ENCODE measurements around the gene PLBD1. TPM values are rescaled to one million over a fixed set of nuclear protein-coding genes. Genes with fewer than 3 reads are reported as not detected.

The PLBD1 gene
- total RNA-seq, 1 experiment from 2014 or later: 49.6 TPM

DNA sequence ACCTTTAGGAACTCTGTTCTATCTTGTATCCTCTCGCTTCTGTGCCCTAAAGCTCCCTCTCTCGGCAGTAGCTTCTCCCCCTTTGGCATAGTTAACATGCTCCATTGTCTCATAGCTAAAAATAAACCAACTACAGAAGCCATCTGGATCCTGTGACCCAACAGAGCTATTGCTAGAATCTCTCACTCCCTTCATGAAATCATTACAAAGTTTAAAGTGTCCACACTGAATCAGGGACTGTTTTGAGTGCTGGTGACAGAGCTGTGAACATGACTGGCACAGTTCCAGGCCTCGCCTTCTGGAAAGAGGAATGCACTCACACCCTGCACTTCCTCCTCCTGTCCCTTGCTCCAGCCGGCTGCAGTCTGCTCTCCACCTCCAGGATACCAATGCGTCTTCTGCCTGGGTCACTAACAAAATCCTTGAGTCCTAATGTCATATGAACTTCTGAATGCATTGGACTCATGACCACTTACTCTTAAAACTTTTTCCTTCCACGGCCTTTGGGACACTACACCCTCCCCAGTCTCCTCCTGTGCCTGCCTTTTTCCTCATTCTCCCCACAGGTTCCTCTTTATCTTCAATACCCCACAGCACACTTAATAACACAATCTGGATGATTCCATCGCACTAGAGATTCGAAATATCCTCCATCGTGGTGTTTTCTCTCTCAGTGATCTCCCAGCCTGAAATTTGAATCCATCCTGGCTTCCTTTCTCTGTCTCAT, 13.2 kb downstream of the PLBD1 start:
- Mint-ChIP-seq H3K27ac (no peak overlapping the region), H3K4me3 (no peak overlapping the region), H3K27me3 (ENCODE audit: low read depth) (no peaks in the 10 kb centered on the region), H3K9me3 (peaks cover 10% of the 10 kb centered on the region), H3K4me1 (no peaks in the 10 kb centered on the region), H3K36me3 (peaks cover 15% of the 10 kb centered on the region)
- ATAC-seq: peak; percentile 81
- POLR2A ChIA-PET: no interaction called here
- TF ChIP-seq, protein P1, sequence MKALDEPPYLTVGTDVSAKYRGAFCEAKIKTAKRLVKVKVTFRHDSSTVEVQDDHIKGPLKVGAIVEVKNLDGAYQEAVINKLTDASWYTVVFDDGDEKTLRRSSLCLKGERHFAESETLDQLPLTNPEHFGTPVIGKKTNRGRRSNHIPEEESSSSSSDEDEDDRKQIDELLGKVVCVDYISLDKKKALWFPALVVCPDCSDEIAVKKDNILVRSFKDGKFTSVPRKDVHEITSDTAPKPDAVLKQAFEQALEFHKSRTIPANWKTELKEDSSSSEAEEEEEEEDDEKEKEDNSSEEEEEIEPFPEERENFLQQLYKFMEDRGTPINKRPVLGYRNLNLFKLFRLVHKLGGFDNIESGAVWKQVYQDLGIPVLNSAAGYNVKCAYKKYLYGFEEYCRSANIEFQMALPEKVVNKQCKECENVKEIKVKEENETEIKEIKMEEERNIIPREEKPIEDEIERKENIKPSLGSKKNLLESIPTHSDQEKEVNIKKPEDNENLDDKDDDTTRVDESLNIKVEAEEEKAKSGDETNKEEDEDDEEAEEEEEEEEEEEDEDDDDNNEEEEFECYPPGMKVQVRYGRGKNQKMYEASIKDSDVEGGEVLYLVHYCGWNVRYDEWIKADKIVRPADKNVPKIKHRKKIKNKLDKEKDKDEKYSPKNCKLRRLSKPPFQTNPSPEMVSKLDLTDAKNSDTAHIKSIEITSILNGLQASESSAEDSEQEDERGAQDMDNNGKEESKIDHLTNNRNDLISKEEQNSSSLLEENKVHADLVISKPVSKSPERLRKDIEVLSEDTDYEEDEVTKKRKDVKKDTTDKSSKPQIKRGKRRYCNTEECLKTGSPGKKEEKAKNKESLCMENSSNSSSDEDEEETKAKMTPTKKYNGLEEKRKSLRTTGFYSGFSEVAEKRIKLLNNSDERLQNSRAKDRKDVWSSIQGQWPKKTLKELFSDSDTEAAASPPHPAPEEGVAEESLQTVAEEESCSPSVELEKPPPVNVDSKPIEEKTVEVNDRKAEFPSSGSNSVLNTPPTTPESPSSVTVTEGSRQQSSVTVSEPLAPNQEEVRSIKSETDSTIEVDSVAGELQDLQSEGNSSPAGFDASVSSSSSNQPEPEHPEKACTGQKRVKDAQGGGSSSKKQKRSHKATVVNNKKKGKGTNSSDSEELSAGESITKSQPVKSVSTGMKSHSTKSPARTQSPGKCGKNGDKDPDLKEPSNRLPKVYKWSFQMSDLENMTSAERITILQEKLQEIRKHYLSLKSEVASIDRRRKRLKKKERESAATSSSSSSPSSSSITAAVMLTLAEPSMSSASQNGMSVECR (CRISPR knock-in tag; IDR thresholded peaks at IDR 0.05; ENCODE audit: borderline replicate concordance): no peak
- TF ChIP-seq NR3C1 (CRISPR knock-in tag; conservative IDR thresholded peaks at IDR 0.05; ENCODE audit: low read depth) (no peak), ZNF317 (CRISPR knock-in tag; IDR thresholded peaks at IDR 0.05; ENCODE audit: borderline replicate concordance, low read depth) (no peak), KAT7 (CRISPR knock-in tag; IDR thresholded peaks at IDR 0.05; ENCODE audit: borderline replicate concordance) (no peak), MYBL2 (CRISPR knock-in tag; IDR thresholded peaks at IDR 0.05) (no peak), NFATC4 (CRISPR knock-in tag; IDR thresholded peaks at IDR 0.05) (no peak), IRF2 (CRISPR knock-in tag; IDR thresholded peaks at IDR 0.05; ENCODE audit: borderline replicate concordance, low read depth) (no peak), ZBTB21 (CRISPR knock-in tag; IDR thresholded peaks at IDR 0.05; ENCODE audit: borderline replicate concordance) (no peak), ZNF121 (CRISPR knock-in tag; IDR thresholded peaks at IDR 0.05) (no peak), NFYB (CRISPR knock-in tag; conservative IDR thresholded peaks at IDR 0.05; ENCODE audit: low read depth) (no peak)
- TF ChIP-seq, protein P2, sequence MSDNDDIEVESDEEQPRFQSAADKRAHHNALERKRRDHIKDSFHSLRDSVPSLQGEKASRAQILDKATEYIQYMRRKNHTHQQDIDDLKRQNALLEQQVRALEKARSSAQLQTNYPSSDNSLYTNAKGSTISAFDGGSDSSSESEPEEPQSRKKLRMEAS (CRISPR knock-in tag; IDR thresholded peaks at IDR 0.05): no peak
- TF ChIP-seq, protein P3, sequence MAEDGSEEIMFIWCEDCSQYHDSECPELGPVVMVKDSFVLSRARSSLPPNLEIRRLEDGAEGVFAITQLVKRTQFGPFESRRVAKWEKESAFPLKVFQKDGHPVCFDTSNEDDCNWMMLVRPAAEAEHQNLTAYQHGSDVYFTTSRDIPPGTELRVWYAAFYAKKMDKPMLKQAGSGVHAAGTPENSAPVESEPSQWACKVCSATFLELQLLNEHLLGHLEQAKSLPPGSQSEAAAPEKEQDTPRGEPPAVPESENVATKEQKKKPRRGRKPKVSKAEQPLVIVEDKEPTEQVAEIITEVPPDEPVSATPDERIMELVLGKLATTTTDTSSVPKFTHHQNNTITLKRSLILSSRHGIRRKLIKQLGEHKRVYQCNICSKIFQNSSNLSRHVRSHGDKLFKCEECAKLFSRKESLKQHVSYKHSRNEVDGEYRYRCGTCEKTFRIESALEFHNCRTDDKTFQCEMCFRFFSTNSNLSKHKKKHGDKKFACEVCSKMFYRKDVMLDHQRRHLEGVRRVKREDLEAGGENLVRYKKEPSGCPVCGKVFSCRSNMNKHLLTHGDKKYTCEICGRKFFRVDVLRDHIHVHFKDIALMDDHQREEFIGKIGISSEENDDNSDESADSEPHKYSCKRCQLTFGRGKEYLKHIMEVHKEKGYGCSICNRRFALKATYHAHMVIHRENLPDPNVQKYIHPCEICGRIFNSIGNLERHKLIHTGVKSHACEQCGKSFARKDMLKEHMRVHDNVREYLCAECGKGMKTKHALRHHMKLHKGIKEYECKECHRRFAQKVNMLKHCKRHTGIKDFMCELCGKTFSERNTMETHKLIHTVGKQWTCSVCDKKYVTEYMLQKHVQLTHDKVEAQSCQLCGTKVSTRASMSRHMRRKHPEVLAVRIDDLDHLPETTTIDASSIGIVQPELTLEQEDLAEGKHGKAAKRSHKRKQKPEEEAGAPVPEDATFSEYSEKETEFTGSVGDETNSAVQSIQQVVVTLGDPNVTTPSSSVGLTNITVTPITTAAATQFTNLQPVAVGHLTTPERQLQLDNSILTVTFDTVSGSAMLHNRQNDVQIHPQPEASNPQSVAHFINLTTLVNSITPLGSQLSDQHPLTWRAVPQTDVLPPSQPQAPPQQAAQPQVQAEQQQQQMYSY (CRISPR knock-in tag; IDR thresholded peaks at IDR 0.05): no peak
- TF ChIP-seq, protein P4, sequence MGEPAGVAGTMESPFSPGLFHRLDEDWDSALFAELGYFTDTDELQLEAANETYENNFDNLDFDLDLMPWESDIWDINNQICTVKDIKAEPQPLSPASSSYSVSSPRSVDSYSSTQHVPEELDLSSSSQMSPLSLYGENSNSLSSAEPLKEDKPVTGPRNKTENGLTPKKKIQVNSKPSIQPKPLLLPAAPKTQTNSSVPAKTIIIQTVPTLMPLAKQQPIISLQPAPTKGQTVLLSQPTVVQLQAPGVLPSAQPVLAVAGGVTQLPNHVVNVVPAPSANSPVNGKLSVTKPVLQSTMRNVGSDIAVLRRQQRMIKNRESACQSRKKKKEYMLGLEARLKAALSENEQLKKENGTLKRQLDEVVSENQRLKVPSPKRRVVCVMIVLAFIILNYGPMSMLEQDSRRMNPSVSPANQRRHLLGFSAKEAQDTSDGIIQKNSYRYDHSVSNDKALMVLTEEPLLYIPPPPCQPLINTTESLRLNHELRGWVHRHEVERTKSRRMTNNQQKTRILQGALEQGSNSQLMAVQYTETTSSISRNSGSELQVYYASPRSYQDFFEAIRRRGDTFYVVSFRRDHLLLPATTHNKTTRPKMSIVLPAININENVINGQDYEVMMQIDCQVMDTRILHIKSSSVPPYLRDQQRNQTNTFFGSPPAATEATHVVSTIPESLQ (CRISPR knock-in tag; IDR thresholded peaks at IDR 0.05): no peak
- CTCF ChIA-PET: interaction anchor here (0.7 to 1.8 kb wide), 5 partner anchors 14 to 316 kb away, joined by 3 to 9 read pairs (median 3); no protein-coding TSS in a partner anchor
- no peak for DNase-seq (ENCODE audit: low spot score)

DNA sequence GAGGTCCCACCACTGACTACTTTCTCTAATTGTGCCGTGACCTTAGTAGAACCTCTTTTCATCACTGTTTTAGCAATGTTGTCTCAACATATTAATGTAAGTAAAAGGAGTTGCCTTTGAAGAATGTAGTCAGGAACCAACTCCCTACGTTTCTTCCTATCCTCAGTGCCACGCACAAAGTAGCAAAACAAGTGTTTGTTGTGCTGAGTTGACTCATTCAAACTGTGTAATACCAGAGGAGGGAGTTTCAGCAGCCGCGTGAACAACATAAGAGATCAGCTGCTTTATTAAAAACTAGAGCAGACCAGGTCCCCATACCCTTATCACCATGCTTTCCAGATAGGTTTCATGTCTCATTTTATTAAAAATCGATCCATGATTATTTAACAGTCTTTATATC, 19.1 kb downstream of the PLBD1 start:
- no peaks in the 10 kb centered on the region for H3K27me3 Mint-ChIP-seq (ENCODE audit: low read depth)
- H3K9me3 Mint-ChIP-seq: no peaks in the 10 kb centered on the region
- CTCF ChIA-PET: no interaction called here
- peaks cover 15% of the 10 kb centered on the region for H3K36me3 Mint-ChIP-seq
- no peaks in the 10 kb centered on the region for H3K4me1 Mint-ChIP-seq
- H3K4me3 Mint-ChIP-seq: no peak overlapping the region
- POLR2A ChIA-PET: no interaction called here
- ATAC-seq (no peak), DNase-seq (ENCODE audit: low spot score) (no peak)
- H3K27ac Mint-ChIP-seq: peak overlapping the region; percentile 29; the same call in 1 of the 2 replicates
- TF ChIP-seq EMX1 (CRISPR knock-in tag; IDR thresholded peaks at IDR 0.05): no peak
- TF ChIP-seq, protein P5, sequence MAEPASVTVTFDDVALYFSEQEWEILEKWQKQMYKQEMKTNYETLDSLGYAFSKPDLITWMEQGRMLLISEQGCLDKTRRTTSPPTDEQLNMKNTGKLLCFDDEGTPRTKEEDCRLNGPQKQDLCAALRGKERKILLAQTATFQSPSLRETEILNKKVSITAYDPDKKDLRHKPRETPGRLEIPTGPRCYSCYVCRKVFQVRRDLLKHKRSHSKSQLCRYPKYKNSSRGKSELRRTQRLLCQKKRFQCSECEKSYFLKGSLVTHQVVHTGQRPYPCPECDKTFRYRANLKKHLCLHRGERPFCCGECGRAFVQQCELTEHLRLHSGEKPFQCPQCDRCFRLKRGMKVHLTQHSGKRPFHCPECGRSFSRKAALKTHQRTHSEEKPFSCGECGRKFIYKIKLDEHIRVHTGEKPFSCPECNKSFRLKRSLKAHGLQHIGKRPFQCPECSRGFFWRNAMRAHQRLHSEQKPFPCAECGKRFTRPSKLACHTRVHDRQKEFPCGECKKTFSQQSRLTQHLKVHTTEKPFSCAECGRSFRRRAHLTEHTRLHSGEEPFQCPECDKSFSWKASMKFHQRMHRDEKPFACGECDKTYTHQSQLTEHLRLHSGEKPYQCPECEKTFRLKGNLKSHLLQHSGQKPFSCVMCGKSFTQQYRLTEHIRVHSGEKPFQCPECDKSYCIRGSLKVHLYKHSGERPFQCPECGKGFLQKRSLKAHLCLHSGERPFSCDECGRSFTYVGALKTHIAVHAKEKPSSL (CRISPR knock-in tag; conservative IDR thresholded peaks at IDR 0.05): no peak
- no peak for TF ChIP-seq MXD4 (CRISPR knock-in tag; IDR thresholded peaks at IDR 0.05; ENCODE audit: borderline replicate concordance)
- TF ChIP-seq, protein P6, sequence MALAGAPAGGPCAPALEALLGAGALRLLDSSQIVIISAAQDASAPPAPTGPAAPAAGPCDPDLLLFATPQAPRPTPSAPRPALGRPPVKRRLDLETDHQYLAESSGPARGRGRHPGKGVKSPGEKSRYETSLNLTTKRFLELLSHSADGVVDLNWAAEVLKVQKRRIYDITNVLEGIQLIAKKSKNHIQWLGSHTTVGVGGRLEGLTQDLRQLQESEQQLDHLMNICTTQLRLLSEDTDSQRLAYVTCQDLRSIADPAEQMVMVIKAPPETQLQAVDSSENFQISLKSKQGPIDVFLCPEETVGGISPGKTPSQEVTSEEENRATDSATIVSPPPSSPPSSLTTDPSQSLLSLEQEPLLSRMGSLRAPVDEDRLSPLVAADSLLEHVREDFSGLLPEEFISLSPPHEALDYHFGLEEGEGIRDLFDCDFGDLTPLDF (CRISPR knock-in tag; IDR thresholded peaks at IDR 0.05): no peak

All from WTC11 (cell line).